ENCODE results near the gene PTGES. TPM values are rescaled to one million over a fixed set of nuclear protein-coding genes. Genes with fewer than 3 reads are reported as not detected.
A peak's percentile ranks its signal among the peaks of the same experiment; 100 is the strongest.

PTGES gene
- total and polyA plus RNA-seq, 8 donors, result 0.16 to 2.5 (median 0.95) TPM

DNA sequence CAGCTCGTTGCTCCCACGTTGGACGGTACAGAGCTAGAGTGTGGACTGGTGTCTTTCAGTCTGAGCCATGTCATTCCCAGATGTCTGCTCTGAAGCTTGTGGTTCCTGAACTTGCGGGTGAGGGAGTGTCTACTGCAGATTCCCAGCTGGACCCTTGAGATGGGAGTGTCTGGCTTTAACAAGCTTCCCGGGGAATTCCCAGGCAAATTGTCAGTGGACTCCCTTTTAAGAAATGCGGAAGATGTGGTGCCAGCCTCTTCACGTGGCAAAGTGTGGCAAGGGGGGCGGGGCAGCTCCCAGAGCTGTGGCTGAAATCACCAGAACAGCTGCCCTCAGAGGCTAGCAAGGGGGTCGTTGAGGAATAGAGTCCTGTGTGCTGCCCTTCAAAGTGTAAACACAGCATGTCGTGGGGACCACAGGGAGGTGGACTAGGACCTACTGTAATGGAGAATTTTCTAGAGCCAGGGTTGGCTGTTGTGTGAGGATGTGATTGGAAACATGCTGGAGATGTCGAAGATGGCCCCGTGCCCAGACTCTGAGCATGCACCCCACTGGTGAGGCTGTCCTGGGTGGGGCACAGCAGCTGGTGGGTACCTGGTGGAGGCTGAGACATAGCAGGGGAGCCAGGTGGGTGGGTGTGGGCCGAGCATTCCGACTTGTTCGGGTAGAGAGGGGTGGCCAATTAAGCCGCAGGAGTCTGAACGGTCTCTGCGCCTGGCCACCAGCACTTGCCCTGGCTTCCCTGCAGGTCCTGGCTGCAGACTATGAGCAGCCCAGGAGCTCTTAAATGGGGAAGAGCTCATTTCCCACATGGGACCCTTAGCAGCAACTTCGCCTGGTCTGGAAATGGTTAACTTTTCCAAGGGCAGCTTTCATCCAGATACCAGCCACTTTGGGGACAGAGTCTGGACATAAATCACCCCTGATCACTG lies 50.0 kb downstream of the PTGES start:
- H3K27ac ChIP-seq, result no peak overlapping the region
- H3K4me1 ChIP-seq, result peaks cover 0 to 1% (median 0%) of the 10 kb centered on the region in 3 donors
- H3K4me3 ChIP-seq, result no peak overlapping the region
- TF ChIP-seq, protein P1, sequence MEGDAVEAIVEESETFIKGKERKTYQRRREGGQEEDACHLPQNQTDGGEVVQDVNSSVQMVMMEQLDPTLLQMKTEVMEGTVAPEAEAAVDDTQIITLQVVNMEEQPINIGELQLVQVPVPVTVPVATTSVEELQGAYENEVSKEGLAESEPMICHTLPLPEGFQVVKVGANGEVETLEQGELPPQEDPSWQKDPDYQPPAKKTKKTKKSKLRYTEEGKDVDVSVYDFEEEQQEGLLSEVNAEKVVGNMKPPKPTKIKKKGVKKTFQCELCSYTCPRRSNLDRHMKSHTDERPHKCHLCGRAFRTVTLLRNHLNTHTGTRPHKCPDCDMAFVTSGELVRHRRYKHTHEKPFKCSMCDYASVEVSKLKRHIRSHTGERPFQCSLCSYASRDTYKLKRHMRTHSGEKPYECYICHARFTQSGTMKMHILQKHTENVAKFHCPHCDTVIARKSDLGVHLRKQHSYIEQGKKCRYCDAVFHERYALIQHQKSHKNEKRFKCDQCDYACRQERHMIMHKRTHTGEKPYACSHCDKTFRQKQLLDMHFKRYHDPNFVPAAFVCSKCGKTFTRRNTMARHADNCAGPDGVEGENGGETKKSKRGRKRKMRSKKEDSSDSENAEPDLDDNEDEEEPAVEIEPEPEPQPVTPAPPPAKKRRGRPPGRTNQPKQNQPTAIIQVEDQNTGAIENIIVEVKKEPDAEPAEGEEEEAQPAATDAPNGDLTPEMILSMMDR (IDR thresholded peaks at IDR 0.05), result no peak
- intact Hi-C loops (cut with DNase I), result no loop called here
- H3K36me3 ChIP-seq, result no peaks in the 10 kb centered on the region
- H3K9me3 ChIP-seq, result no peaks in the 10 kb centered on the region
- DNase-seq, result no peak
- WGBS, 2 donors, result 36 to 42% methylated on average over 19 of the region's 19 CpGs
- peak in 3 of 4 donors; percentile 18 to 49 (median 30) for ATAC-seq
- no peak for FAIRE-seq
- H3K27me3 ChIP-seq, result peaks cover 0 to 5% (median 0%) of the 10 kb centered on the region in 4 donors

DNA sequence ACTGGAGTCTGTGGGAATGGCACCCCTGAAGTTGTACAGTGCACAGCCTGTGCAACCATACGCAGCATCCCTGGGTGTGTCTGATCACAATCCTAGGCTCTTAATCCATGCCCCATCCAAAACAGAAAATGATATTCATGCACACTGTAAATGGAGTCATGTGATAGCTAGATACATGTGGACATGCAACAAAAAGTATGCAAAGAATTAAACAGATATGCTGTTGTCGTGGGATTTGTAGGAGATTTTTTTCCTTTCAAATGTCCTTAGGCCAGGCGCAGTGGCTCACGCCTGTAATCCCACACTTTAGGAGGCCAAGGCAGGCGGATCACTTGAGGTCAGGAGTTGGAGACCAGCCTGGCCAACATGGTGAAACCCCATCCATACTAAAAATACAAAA lies 51.3 kb downstream of the PTGES start:
- 60 to 71% methylated on average over 5 of the region's 5 CpGs for WGBS, 2 donors
- Histone ChIP-seq H3K27ac (no peak overlapping the region), H3K9me3 (no peaks in the 10 kb centered on the region), H3K4me3 (no peak overlapping the region), H3K36me3 (no peaks in the 10 kb centered on the region), H3K4me1 (peaks cover 0 to 8% (median 5%) of the 10 kb centered on the region in 3 donors), H3K27me3 (peaks cover 0 to 5% (median 0%) of the 10 kb centered on the region in 4 donors)
- ATAC-seq (no peak), DNase-seq (no peak), FAIRE-seq (no peak)
- TF ChIP-seq, protein P1 (IDR thresholded peaks at IDR 0.05), result no peak
- intact Hi-C loops (cut with DNase I), result no loop called here

DNA sequence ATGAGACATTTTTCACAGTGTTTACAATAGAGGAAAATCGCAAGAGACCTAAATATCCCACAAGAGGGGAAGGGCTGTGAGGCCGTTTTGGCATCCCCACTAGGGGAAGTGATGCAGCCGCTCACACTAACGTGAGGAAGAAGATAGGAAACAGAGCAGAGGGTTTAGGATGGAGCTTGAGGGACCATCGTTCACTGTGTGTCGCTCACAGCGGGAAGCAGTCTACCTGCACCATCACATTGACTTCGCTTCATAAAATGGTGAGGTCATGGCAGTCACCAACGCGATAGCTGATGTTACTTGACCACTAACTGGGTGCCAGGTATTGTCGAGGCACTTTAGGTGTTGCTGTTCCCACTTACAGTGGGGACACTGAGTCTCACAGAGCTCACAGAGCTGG lies 51.8 kb downstream of the PTGES start:
- no peak for DNase-seq
- intact Hi-C loops (cut with DNase I), result no loop called here
- TF ChIP-seq, protein P1 (IDR thresholded peaks at IDR 0.05), result no peak
- no peak overlapping the region for H3K27ac ChIP-seq
- H3K36me3 ChIP-seq, result no peaks in the 10 kb centered on the region
- ATAC-seq, result no peak
- FAIRE-seq, result no peak
- H3K9me3 ChIP-seq, result no peaks in the 10 kb centered on the region
- H3K27me3 ChIP-seq, result peaks cover 0 to 5% (median 0%) of the 10 kb centered on the region in 4 donors
- WGBS, 2 donors, result 58 to 62% methylated on average over 11 of the region's 11 CpGs
- peaks cover 0 to 8% (median 5%) of the 10 kb centered on the region in 3 donors for H3K4me1 ChIP-seq
- H3K4me3 ChIP-seq, result no peak overlapping the region

DNA sequence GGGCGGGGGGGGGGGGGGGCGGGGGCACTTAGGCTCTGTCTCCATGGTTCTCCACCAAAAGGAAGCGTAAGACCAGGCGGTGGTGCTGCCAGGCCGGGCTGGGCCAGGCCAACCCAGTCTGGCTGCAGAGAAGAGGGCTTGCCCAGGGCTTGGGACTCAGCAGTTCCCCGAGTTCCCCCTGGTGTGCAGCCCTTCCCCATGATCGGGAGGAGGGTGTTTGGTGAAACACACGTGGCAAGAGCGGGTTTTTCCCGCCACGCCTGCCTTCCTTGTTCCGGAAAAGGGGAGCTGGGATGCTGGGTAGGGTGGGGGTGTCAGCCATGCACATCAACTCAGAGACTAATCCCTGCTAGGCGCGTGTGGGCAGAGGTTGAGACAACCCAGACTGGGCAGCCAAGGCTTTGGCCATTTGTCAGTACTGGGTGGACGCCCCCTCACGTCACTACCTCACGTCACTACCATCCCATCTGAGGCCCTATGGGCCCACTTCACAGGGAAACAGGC lies 54.5 kb downstream of the PTGES start:
- Histone ChIP-seq H3K4me3 (no peak overlapping the region), H3K36me3 (no peaks in the 10 kb centered on the region), H3K4me1 (peaks cover 0 to 8% (median 5%) of the 10 kb centered on the region in 3 donors), H3K27me3 (peaks cover 0 to 5% (median 0%) of the 10 kb centered on the region in 4 donors), H3K27ac (no peak overlapping the region), H3K9me3 (no peaks in the 10 kb centered on the region)
- ATAC-seq (peak in 2 of 4 donors; percentile 43 to 56), DNase-seq (peak in 1 of 6 donors; percentile 29), FAIRE-seq (no peak)
- WGBS, 2 donors, result 32 to 33% methylated on average over 12 to 16 of the region's 17 CpGs
- intact Hi-C loops (cut with DNase I), result no loop called here
- TF ChIP-seq, protein P1 (IDR thresholded peaks at IDR 0.05), result no peak

Data from pancreas (tissue), 10 donors.